ENCODE measurements around the gene BAG5.
"Not testable (repeated sequence)": the region's sequence is repeated elsewhere in the genome, so short reads cannot be mapped to it uniquely, and the experiment has no call there.

Gene BAG5

DNA sequence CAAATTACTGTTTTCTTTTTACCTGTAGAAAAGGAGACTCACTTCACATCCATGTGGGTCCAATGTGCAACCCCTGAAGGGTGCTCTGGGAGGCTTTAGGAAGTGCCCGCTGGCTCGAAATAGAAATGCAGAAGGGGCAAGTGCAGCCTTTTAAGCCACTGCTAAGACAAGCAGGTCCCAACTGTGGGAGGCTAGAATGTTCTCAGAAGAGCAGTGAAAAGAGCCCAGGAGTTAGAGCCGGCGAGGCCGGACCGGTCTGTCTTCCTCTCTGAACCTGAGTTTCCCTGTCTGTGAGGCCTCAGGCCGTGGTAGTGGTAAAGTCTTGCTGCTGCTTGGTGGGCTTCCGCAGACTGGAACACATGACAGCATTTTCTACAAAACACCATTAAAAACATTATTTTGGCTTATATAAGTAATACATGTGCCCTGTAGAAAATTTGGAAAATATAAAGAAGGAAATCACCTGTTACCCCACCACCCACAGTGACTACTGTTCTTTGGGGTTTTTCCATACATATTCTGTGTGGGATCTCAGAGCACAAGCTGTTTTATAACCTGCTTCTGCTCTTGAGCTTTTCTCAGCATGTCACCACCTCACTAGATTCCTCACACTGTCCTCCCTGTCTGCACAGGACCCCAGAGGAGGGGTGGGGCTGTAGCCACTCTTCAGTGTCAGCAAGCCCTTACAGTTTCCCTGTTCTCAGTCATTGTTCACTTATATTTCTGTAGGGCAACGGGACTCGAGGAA, 45.9 kb downstream of the BAG5 start:
- no peaks in the 10 kb centered on the region for H3K9me2 ChIP-seq (replicated peaks; ENCODE audit: insufficient read depth, low read length)
- no peaks in the 10 kb centered on the region for H3K79me2 ChIP-seq (ENCODE audit: insufficient read depth, low read length)
- H3K4me2 ChIP-seq (ENCODE audit: low read depth, low read length, poor library complexity, severe bottlenecking): no peak overlapping the region
- H3F3A ChIP-seq (ENCODE audit: insufficient read depth): 0 out of 2 replicates have a peak, but pooled peaks cover 8% of the 10 kb centered on the region
- no peaks in the 10 kb centered on the region for H3K36me3 ChIP-seq (ENCODE audit: low read length)
- H3K27me3 ChIP-seq (ENCODE audit: low read length): no peaks in the 10 kb centered on the region
- no peak overlapping the region for H3K4me3 ChIP-seq (ENCODE audit: insufficient read depth, low read length, poor library complexity, severe bottlenecking)
- TF ChIP-seq CTCF (IDR thresholded peaks at IDR 0.05; ENCODE audit: insufficient read depth, low read length, poor library complexity, severe bottlenecking) (no peak), EZH2phosphoT487 (conservative IDR thresholded peaks at IDR 0.05; ENCODE audit: low read length) (no peak)
- no peak overlapping the region for H2AFZ ChIP-seq (ENCODE audit: low read depth, low read length, severe bottlenecking)
- H3K9me3 ChIP-seq (ENCODE audit: insufficient read depth, low read length): no peaks in the 10 kb centered on the region
- H3K27ac ChIP-seq (ENCODE audit: low read depth, low read length): no peak overlapping the region
- H3K9ac ChIP-seq (ENCODE audit: low read length): no peak overlapping the region
- no peaks in the 10 kb centered on the region for H4K20me1 ChIP-seq (ENCODE audit: low read depth, low read length)

DNA sequence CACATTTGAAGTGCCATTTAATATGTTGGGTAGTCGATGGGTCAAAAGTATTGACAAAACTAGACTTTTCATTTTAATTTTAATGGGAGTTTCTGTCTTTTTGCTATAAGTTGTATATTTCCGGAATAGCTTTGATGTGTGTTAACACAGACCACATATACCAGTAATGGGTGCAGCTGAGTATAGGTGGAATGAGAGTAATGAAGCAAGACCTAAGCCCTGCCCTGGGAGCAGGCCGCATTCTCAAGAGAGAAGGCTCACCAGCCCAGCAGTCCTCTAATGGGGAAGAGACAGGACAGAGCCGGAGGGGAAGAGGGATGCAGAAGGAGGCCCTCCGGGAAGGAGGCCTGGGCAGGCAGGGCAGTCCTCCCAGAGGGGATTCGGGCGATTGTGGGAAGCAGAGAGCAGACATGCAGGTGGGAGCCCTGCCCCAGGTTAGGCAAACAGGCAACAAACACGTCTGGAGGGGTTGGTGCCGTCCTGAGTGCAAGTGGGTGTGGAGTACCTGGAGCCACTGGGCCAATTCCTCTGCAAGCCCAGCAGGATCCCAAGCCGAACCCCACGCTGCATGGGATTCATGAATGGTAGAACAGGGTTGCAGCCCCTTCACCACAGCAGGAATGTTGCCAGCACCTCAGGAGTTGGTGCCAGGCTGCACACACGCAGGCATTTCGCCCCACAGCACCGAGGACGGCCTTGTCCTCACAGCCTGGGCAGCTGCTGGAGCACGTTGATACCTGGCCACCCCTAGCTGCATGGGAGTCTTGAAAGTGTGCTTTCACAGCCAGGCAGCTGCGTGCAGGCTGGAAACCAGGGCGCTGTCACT, 47.6 kb downstream of the BAG5 start:
- H3K9ac ChIP-seq (ENCODE audit: low read length): no peak overlapping the region
- no peaks in the 10 kb centered on the region for H3F3A ChIP-seq (ENCODE audit: insufficient read depth)
- no peaks in the 10 kb centered on the region for H3K9me2 ChIP-seq (replicated peaks; ENCODE audit: insufficient read depth, low read length)
- no peaks in the 10 kb centered on the region for H3K27me3 ChIP-seq (ENCODE audit: low read length)
- H3K27ac ChIP-seq (ENCODE audit: low read depth, low read length): no peak overlapping the region
- no peaks in the 10 kb centered on the region for H3K79me2 ChIP-seq (ENCODE audit: insufficient read depth, low read length)
- no peak for TF ChIP-seq CTCF (IDR thresholded peaks at IDR 0.05; ENCODE audit: insufficient read depth, low read length, poor library complexity, severe bottlenecking)
- TF ChIP-seq EZH2phosphoT487 (conservative IDR thresholded peaks at IDR 0.05; ENCODE audit: low read length): no peak
- no peak overlapping the region for H3K4me2 ChIP-seq (ENCODE audit: low read depth, low read length, poor library complexity, severe bottlenecking)
- H2AFZ ChIP-seq (ENCODE audit: low read depth, low read length, severe bottlenecking): no peak overlapping the region
- H3K4me3 ChIP-seq (ENCODE audit: insufficient read depth, low read length, poor library complexity, severe bottlenecking): no peak overlapping the region
- H3K9me3 ChIP-seq (ENCODE audit: insufficient read depth, low read length): no peaks in the 10 kb centered on the region
- H3K36me3 ChIP-seq (ENCODE audit: low read length): no peaks in the 10 kb centered on the region
- no peaks in the 10 kb centered on the region for H4K20me1 ChIP-seq (ENCODE audit: low read depth, low read length)

DNA sequence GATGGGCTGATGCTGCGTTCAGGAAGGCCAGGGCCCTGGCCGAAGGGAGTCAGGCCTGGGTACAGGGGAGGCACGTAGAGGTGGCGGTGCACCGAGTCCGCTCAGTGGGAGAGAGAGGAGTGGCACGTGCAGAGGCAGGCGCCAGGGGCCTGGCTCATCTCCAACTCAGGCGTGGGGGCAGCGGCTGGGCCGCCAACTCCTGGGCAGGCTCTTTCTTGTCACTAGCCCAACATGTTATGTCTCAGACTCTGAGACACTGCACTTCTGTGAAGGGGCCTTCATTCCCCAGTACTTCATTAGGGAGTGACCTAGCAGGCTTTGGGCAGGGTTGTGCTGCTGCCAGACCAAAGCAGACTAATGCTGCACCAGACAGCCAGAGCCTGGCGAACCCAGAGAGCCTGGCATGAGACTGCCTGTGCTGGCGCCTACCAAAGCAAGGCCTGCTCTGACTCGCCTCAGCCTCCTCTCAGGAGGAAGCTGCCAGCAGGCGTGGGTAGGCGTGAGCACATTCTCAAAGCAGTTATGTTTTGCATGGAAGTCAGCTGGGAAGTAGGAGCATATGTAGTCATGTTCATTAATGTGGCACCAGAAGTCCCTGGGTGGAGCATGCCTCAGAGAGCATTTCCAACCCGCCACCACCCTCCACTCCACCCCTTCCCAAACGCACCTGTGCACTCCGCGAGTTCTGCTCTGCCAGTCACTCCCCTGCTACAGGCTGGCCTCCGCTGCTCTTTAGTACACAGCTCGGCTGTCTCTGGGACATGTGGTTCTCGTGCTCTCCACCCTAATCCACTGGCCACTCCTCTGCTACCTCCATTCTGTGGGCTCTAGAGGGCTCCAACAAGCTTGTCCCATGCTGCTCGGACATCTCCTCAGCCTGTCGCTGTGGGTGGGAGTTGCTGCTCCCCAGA, 49.5 kb downstream of the BAG5 start:
- Histone ChIP-seq H3K9ac (ENCODE audit: low read length) (no peak overlapping the region), H3K27me3 (ENCODE audit: low read length) (no peaks in the 10 kb centered on the region), H2AFZ (ENCODE audit: low read depth, low read length, severe bottlenecking) (no peak overlapping the region), H3K9me3 (ENCODE audit: insufficient read depth, low read length) (no peaks in the 10 kb centered on the region), H4K20me1 (ENCODE audit: low read depth, low read length) (no peaks in the 10 kb centered on the region), H3F3A (ENCODE audit: insufficient read depth) (no peaks in the 10 kb centered on the region), H3K36me3 (ENCODE audit: low read length) (no peaks in the 10 kb centered on the region), H3K27ac (ENCODE audit: low read depth, low read length) (no peak overlapping the region), H3K79me2 (ENCODE audit: insufficient read depth, low read length) (no peaks in the 10 kb centered on the region), H3K4me2 (ENCODE audit: low read depth, low read length, poor library complexity, severe bottlenecking) (no peak overlapping the region), H3K4me3 (ENCODE audit: insufficient read depth, low read length, poor library complexity, severe bottlenecking) (no peak overlapping the region), H3K9me2 (replicated peaks; ENCODE audit: insufficient read depth, low read length) (no peaks in the 10 kb centered on the region)
- TF ChIP-seq EZH2phosphoT487 (conservative IDR thresholded peaks at IDR 0.05; ENCODE audit: low read length) (no peak), CTCF (IDR thresholded peaks at IDR 0.05; ENCODE audit: insufficient read depth, low read length, poor library complexity, severe bottlenecking) (no peak)

DNA sequence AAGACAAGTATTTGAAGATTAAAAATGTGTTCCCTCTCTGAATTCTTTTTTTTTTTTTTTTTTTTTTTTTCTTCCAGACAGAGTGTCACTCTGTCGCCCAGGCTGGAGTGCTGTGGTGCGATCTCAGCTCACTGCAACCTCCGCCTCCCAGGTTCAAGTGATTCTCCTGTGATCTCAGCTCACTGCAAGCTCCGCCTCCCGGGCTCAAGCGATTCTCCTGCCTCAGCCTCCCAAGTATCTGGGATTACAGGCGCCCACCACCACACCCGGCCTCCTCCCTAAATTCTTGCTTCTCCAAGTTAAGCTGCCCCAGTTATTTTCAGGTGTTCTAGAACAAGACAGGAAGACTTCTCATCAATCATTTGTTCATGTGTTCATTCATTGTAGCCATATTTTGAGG, 50.3 kb downstream of the BAG5 start:
- H4K20me1 ChIP-seq (ENCODE audit: low read depth, low read length); H3K36me3 ChIP-seq (ENCODE audit: low read length); H3K27me3 ChIP-seq (ENCODE audit: low read length); H3K4me2 ChIP-seq (ENCODE audit: low read depth, low read length, poor library complexity, severe bottlenecking); H3K4me3 ChIP-seq (ENCODE audit: insufficient read depth, low read length, poor library complexity, severe bottlenecking); H3F3A ChIP-seq (ENCODE audit: insufficient read depth); H3K9me3 ChIP-seq (ENCODE audit: insufficient read depth, low read length); H3K27ac ChIP-seq (ENCODE audit: low read depth, low read length); H3K9ac ChIP-seq (ENCODE audit: low read length); H3K79me2 ChIP-seq (ENCODE audit: insufficient read depth, low read length); H3K9me2 ChIP-seq (replicated peaks; ENCODE audit: insufficient read depth, low read length); H2AFZ ChIP-seq (ENCODE audit: low read depth, low read length, severe bottlenecking): not testable (repeated sequence)

Measured in SU-DHL-6 (cell line).